Daoy (cell line): ENCODE data around the gene PITPNC1. TPM values are rescaled to one million over a fixed set of nuclear protein-coding genes. Genes with fewer than 3 reads are reported as not detected.

Source experiments
- DNase-seq: peaks from one replicate; pipeline ENCODE4 v3.0.0-alpha.2; 2015; ENCODE audit warnings: low read depth
- total RNA-seq: library from RNA; depleted of rRNA; stranded (reverse); fragments of >200 nt; shearing (Covaris generic); gene quantifications from 2 replicates; pipeline ENCODE4 v1.2.3, GENCODE V29; 2014

PITPNC1 gene
- total RNA-seq, 1 experiment from 2014 or later, result 8.4 TPM

GRCh38 chr17:67433248-67433924 is 56.3 kb downstream of the PITPNC1 start:
- no peak for DNase-seq

GRCh38 chr17:67434061-67434525 is 57.0 kb downstream of the PITPNC1 start:
- DNase-seq, result no peak

GRCh38 chr17:67435122-67435521 is 58.0 kb downstream of the PITPNC1 start:
- DNase-seq, result no peak

- DNase-seq, result no peak
These were observed 58.7 kb downstream of the PITPNC1 start for GRCh38 chr17:67435786-67436185.

GRCh38 chr17:67436233-67436632 is 59.2 kb downstream of the PITPNC1 start:
- DNase-seq, result no peak

- DNase-seq, result no peak
These were observed 61.6 kb downstream of the PITPNC1 start for GRCh38 chr17:67438667-67439066.

- DNase-seq, result no peak
These were observed 62.2 kb downstream of the PITPNC1 start for GRCh38 chr17:67439269-67439668.

- DNase-seq, result no peak
These were observed 63.4 kb downstream of the PITPNC1 start for GRCh38 chr17:67440277-67441051.

GRCh38 chr17:67441052-67441895 is 64.2 kb downstream of the PITPNC1 start:
- peak; percentile 73 for DNase-seq

- no peak for DNase-seq
These were observed 64.8 kb downstream of the PITPNC1 start for GRCh38 chr17:67441896-67442219.

GRCh38 chr17:67442787-67443624 is 65.9 kb downstream of the PITPNC1 start:
- no peak for DNase-seq

GRCh38 chr17:67443931-67444595 is 67.0 kb downstream of the PITPNC1 start:
- DNase-seq, result peak; percentile 25

GRCh38 chr17:67448449-67448848 is 71.4 kb downstream of the PITPNC1 start:
- no peak for DNase-seq

GRCh38 chr17:67449065-67449464 is 72.0 kb downstream of the PITPNC1 start:
- no peak for DNase-seq

- no peak for DNase-seq
These were observed 73.0 kb downstream of the PITPNC1 start for GRCh38 chr17:67449845-67450755.

GRCh38 chr17:67452681-67453554 is 75.8 kb downstream of the PITPNC1 start:
- DNase-seq, result no peak

GRCh38 chr17:67456103-67456502 is 79.0 kb downstream of the PITPNC1 start:
- no peak for DNase-seq

GRCh38 chr17:67456889-67457288 is 79.8 kb downstream of the PITPNC1 start:
- DNase-seq, result no peak

- DNase-seq, result no peak
These were observed 81.1 kb downstream of the PITPNC1 start for GRCh38 chr17:67458203-67458602.
